SK-N-SH (cell line): ENCODE data around the gene PMEPA1.

ENCODE experiments used
- CTCF ChIP-seq: fragments of 200-600 bp; sonication (generic); IDR thresholded peaks from 2 replicates; pipeline ENCODE4 v1.6.1; 2017; ENCODE audit warnings: antibody characterized with exemption, mild to moderate bottlenecking, moderate library complexity
- FOXJ3 ChIP-seq: sonication (generic); formaldehyde crosslinking; IDR thresholded peaks from 2 replicates; pipeline ENCODE4 v1.5.1; 2020; ENCODE audit warnings: mild to moderate bottlenecking, missing genetic modification reagents
- JUND ChIP-seq: IDR thresholded peaks from 2 replicates; pipeline ENCODE4 v1.4.0; 2012
- MAX ChIP-seq: IDR thresholded peaks from 2 replicates; pipeline ENCODE4 v1.4.0; 2012; ENCODE audit warnings: low read depth
- POLR2AphosphoS5 ChIP-seq: IDR thresholded peaks from 2 replicates; pipeline ENCODE4 v1.6.1; 2012; ENCODE audit warnings: low read depth, low read length
- RAD21 ChIP-seq: IDR thresholded peaks from 2 replicates; pipeline ENCODE4 v1.6.1; 2012; ENCODE audit warnings: mild to moderate bottlenecking, low read length
- RCOR1 ChIP-seq: fragments of 150-350 bp; IDR thresholded peaks from 2 replicates; pipeline ENCODE4 v1.6.1; 2017; ENCODE audit warnings: antibody characterized with exemption, low read length
- REST ChIP-seq: IDR thresholded peaks from 2 replicates; pipeline ENCODE4 v1.6.1; 2012; ENCODE audit warnings: mild to moderate bottlenecking, low read depth, low read length, moderate library complexity
- SIN3A ChIP-seq: IDR thresholded peaks from 2 replicates; pipeline ENCODE4 v1.6.1; 2012; ENCODE audit warnings: low read depth, mild to moderate bottlenecking, low read length, moderate library complexity, borderline replicate concordance
- SMC3 ChIP-seq: IDR thresholded peaks from 2 replicates; pipeline ENCODE4 v1.6.1; 2012; ENCODE audit warnings: low read depth, low read length, improper control_type of control experiment
- TAF1 ChIP-seq: IDR thresholded peaks from 2 replicates; pipeline ENCODE4 v1.6.1; 2012; ENCODE audit warnings: low read depth, mild to moderate bottlenecking, low read length, moderate library complexity, borderline replicate concordance
- USF1 ChIP-seq: IDR thresholded peaks from 2 replicates; pipeline ENCODE4 v1.4.0; 2012; ENCODE audit warnings: low read depth, borderline replicate concordance
- YY1 ChIP-seq: IDR thresholded peaks from 2 replicates; pipeline ENCODE4 v1.4.0; 2012; ENCODE audit warnings: low read depth, mild to moderate bottlenecking

- TF ChIP-seq CTCF (no peak), MAX (no peak), RCOR1 (no peak), RAD21 (no peak), REST (no peak), JUND (no peak), SMC3 (no peak), POLR2AphosphoS5 (no peak), TAF1 (no peak), FOXJ3 (no peak), SIN3A (no peak), YY1 (no peak), USF1 (no peak)
Measured at GRCh38 chr20:57603120-57603519, 106.7 kb downstream of the PMEPA1 start.
